Heart left ventricle (tissue), 13 donors: ENCODE measurements around the gene TMIE.

ENCODE experiments used
- POLR2A ChIP-seq, 2 donors: fragments of 450-650 bp; IDR thresholded peaks; one replicate each; pipeline ENCODE4 v1.6.1; 2017; ENCODE audit warnings: antibody characterized with exemption in 2 of 2, mild to moderate bottlenecking in 2 of 2, moderate library complexity in 2 of 2
- TF ChIP-seq, protein P1 (sequence below), 12 donors: fragments of 200-600 bp; sonication (generic) in 4 of 12; IDR thresholded peaks; one replicate each; pipeline versions ENCODE4 v1.5.0 to v1.8.0; 2018 to 2022; ENCODE audit warnings: antibody characterized with exemption in 12 of 12, mild to moderate bottlenecking in 5 of 12
- donor health status: ischemic (EF 13 %, LVEDD 7.1; RV severe dilation, severe dysfunction).
- donor health status: DM: no; HTN: yes; CAD: no.
- donor health status: DM: no; HTN: no; CAD: no.
- donor health status: ischemic (EF 25% LVEDD 6.9; RV normal size, moderate dysfunction).
- donor health status: ischemic (EF 25% LVEDD 5.7; RV mildly dilated, moderate dysfunction).
- donor health status: ischemic (EF 35%, LVEDD 5.7; RV mildly dilated, moderate dysfunction).
- donor health status: nonischemic (EF 11% LVEDD 7.7; RV severe dilation, severe dysfunction).
- donor health status: DM: yes; HTN: yes; CAD: no.
- donor health status: PGD.
- donor health status: ischemic (EF 29% LVEDD 5.4; RV normal size, mild dysfunction).
- donor health status: nonischemic (EF 23%, LVEDD 6.1; RV moderate dilation, normal function).

DNA sequence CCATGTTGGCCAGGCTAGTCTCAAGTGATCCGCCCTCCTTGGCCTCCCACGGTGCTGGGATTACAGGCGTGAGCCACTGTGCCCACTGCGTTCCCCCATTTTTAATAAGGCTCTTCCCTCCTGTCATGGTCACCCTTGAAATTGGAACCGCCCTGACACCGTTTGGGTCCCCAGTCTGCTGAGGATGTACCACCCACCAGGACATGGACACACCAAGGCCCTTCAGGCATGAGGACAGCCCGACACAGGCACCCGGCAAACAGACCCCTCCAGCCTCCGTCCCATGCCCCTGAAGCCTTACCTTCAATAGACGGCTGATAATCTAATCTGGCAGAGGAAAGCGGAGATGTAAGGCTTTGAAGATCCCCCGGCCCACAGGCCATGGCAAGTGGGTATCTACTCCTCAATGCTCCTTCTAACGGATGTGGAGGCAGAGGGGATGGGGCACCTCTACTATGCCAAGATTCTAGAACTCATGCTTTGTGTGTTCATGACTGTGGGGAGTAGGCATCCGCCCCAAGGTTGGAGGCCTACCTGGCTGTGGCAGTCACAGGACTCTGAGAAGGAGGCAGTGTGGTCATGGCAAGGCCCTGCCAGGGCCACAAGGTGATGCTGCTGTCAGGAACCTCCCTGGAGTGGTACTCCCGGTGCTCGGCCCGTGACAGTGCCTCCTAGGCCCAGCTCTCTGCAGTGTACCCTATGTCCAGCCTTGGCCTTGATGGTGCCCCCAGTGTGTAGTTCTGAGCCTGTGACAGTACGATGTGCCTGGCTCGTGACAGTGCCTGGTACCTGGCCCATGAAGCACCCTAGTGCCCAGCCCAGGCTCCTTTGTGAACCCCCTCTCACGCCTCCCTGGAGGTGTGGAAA lies 35.0 kb downstream of the TMIE start:
- TF ChIP-seq, protein P1, sequence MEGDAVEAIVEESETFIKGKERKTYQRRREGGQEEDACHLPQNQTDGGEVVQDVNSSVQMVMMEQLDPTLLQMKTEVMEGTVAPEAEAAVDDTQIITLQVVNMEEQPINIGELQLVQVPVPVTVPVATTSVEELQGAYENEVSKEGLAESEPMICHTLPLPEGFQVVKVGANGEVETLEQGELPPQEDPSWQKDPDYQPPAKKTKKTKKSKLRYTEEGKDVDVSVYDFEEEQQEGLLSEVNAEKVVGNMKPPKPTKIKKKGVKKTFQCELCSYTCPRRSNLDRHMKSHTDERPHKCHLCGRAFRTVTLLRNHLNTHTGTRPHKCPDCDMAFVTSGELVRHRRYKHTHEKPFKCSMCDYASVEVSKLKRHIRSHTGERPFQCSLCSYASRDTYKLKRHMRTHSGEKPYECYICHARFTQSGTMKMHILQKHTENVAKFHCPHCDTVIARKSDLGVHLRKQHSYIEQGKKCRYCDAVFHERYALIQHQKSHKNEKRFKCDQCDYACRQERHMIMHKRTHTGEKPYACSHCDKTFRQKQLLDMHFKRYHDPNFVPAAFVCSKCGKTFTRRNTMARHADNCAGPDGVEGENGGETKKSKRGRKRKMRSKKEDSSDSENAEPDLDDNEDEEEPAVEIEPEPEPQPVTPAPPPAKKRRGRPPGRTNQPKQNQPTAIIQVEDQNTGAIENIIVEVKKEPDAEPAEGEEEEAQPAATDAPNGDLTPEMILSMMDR (IDR thresholded peaks at IDR 0.05) = no peak
- TF ChIP-seq POLR2A (IDR thresholded peaks at IDR 0.05) = no peak
